RWPE2 (cell line): ENCODE results near the gene MRPS9.

ENCODE experiments used
- ATAC-seq: fragments of 200-7000 bp; cut with Tn5 transposase; 3 replicates; pipeline ENCODE4 v1.9.1; 2021; ENCODE audit warnings: low read depth
- DNase-seq: peaks from one replicate; pipeline ENCODE4 v3.0.0-alpha.2; 2020; ENCODE audit warnings: low spot score
- H3K27ac ChIP-seq: fragments of 450-650 bp; 2 replicates; pipeline ENCODE4 v1.5.1; 2017; ENCODE audit warnings: mild to moderate bottlenecking; ENCODE audit not compliant: poor library complexity, severe bottlenecking
- H3K27me3 ChIP-seq: fragments of 250-450 bp; sonication (Bioruptor Pico); 2 replicates; pipeline ENCODE4 v1.5.1; 2021; ENCODE audit warnings: mild to moderate bottlenecking, moderate library complexity; ENCODE audit not compliant: insufficient read depth, poor library complexity, severe bottlenecking
- H3K36me3 ChIP-seq: fragments of 250-450 bp; sonication (Bioruptor Pico); 2 replicates; pipeline ENCODE4 v1.5.1; 2020; ENCODE audit warnings: low read depth, mild to moderate bottlenecking, moderate library complexity
- H3K4me1 ChIP-seq: fragments of 250-450 bp; sonication (Bioruptor Pico); 2 replicates; pipeline ENCODE4 v1.5.1; 2021; ENCODE audit warnings: mild to moderate bottlenecking, moderate library complexity; ENCODE audit not compliant: insufficient read depth, poor library complexity, severe bottlenecking
- H3K4me3 ChIP-seq: fragments of 250-450 bp; sonication (Bioruptor Pico); 2 replicates; pipeline ENCODE4 v1.5.1; 2021; ENCODE audit warnings: mild to moderate bottlenecking, moderate library complexity; ENCODE audit not compliant: severe bottlenecking
- H3K9me3 ChIP-seq: fragments of 250-450 bp; sonication (Bioruptor Pico); 2 replicates; pipeline ENCODE4 v1.5.1; 2021; ENCODE audit warnings: mild to moderate bottlenecking, moderate library complexity; ENCODE audit not compliant: severe bottlenecking
- CTCF ChIP-seq: fragments of 450-650 bp; IDR thresholded peaks from one replicate; pipeline ENCODE4 v1.5.1; 2017; ENCODE audit warnings: mild to moderate bottlenecking, moderate library complexity; ENCODE audit not compliant: poor library complexity, severe bottlenecking

The MRPS9 gene

GRCh38 chr2:105099153-105099552 lies 61.3 kb downstream of the MRPS9 start:
- no peak overlapping the region for H3K27ac ChIP-seq
- TF ChIP-seq CTCF = no peak
- H3K4me1 ChIP-seq = peaks cover 10% of the 10 kb centered on the region

DNA sequence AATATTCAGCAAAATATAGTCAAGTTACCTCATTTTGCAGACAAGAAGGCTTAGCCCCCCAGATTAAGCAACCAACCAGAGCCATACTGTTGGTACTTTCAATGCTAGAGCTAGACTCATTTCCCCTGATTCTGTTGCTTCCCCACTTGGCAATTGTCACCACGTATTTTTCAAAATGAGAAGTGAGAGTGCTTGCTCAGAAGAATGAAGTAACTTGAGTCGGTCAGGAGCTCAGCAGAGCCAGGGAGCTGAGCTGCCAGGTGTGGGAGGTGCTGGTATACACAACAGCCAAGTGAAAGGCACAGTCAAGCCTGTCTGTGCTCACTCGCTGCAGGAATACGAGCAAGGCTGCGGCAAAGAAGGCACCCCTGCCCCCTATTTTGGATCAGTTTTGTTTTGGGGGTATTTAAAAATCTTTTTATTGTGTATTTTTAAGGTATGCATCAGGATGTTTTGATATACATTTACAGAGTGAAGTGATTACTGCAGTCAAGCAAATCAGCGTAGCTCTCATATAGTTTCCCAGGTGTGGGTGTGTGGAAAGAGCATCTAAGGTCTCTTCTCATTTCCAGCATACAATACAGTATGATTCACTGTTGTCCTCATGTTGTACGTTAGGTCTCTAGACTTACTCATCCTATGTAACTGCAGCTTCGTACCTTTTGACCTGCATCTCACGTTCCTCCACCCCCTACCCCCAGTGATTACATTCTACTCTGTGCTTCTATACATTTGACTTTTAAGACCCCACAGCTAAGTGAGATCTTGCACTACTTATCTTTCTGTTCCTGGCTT lies 62.4 kb downstream of the MRPS9 start:
- ATAC-seq (no peak), DNase-seq (no peak)
- Histone ChIP-seq H3K36me3 (peaks cover 21% of the 10 kb centered on the region), H3K4me3 (no peak overlapping the region), H3K27me3 (no peaks in the 10 kb centered on the region), H3K9me3 (no peaks in the 10 kb centered on the region), H3K4me1 (peaks cover 10% of the 10 kb centered on the region), H3K27ac (no peak overlapping the region)
- no peak for TF ChIP-seq CTCF

More at GRCh38 chr2:105099153-105099552, 61.3 kb downstream of the MRPS9 start:
- Histone ChIP-seq H3K36me3 (peaks cover 26% of the 10 kb centered on the region), H3K9me3 (no peaks in the 10 kb centered on the region), H3K27me3 (no peaks in the 10 kb centered on the region), H3K4me3 (no peak overlapping the region)
- no peak for DNase-seq
- ATAC-seq = no peak

DNA sequence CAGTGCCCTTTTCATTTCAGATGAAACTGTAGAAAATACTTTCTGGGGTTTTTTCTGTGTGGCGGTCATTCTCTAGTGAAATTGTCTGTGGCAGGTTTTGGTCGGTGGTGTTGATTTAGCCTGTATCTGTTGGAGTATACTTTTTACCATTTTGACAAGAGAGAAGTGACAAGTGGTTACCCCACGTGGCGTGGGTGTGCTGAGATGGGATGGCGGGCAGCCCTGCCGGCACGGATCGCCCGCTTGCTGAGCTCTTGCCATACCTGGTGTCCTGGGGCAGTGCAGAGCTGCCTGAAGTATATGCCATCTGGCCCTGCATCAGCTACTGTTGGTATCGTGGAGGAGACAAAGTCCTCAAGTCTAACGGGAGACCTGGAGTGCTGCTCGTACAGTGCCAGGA lies 64.1 kb downstream of the MRPS9 start:
- no peak for ATAC-seq
- H3K36me3 ChIP-seq = peaks cover 15% of the 10 kb centered on the region
- H3K27ac ChIP-seq = no peak overlapping the region
- H3K9me3 ChIP-seq = no peaks in the 10 kb centered on the region
- H3K27me3 ChIP-seq = no peaks in the 10 kb centered on the region
- no peak overlapping the region for H3K4me3 ChIP-seq
- H3K4me1 ChIP-seq = peaks cover 10% of the 10 kb centered on the region
- no peak for DNase-seq
- no peak for TF ChIP-seq CTCF

- peak overlapping the region; percentile 36 for H3K27ac ChIP-seq
- H3K27me3 ChIP-seq = no peaks in the 10 kb centered on the region
These were observed 65.1 kb downstream of the MRPS9 start for GRCh38 chr2:105102963-105103421.

More at GRCh38 chr2:105102963-105103421, 65.1 kb downstream of the MRPS9 start:
- TF ChIP-seq CTCF = no peak
- peak; percentile 69 for DNase-seq
- H3K4me1 ChIP-seq = peaks cover 10% of the 10 kb centered on the region
- ATAC-seq = peak; percentile 93
- no peak overlapping the region for H3K4me3 ChIP-seq
- no peaks in the 10 kb centered on the region for H3K9me3 ChIP-seq
- H3K36me3 ChIP-seq = peaks cover 10% of the 10 kb centered on the region; the same call in 1 of the 2 replicates
